Measurements from ENCODE around the gene SPATA31C1.
"Not testable (repeated sequence)": the region's sequence is repeated elsewhere in the genome, so short reads cannot be mapped to it uniquely, and the experiment has no call there.

Gene SPATA31C1

GRCh38 chr9:87887661-87888480, 29.9 kb upstream of the SPATA31C1 start:
- no peak for DNase-seq

GRCh38 chr9:87888501-87888900, 29.3 kb upstream of the SPATA31C1 start:
- DNase-seq = no peak

- no peak for DNase-seq
Measured at GRCh38 chr9:87889065-87889881, 28.5 kb upstream of the SPATA31C1 start.

- DNase-seq = no peak
Measured at GRCh38 chr9:87889882-87890252, 27.9 kb upstream of the SPATA31C1 start.

- DNase-seq = no peak
Measured at GRCh38 chr9:87890837-87891236, 26.9 kb upstream of the SPATA31C1 start.

- no peak for DNase-seq
Measured at GRCh38 chr9:87891754-87892153, 26.0 kb upstream of the SPATA31C1 start.

GRCh38 chr9:87892956-87893355, 24.8 kb upstream of the SPATA31C1 start:
- no peak for DNase-seq

DNA sequence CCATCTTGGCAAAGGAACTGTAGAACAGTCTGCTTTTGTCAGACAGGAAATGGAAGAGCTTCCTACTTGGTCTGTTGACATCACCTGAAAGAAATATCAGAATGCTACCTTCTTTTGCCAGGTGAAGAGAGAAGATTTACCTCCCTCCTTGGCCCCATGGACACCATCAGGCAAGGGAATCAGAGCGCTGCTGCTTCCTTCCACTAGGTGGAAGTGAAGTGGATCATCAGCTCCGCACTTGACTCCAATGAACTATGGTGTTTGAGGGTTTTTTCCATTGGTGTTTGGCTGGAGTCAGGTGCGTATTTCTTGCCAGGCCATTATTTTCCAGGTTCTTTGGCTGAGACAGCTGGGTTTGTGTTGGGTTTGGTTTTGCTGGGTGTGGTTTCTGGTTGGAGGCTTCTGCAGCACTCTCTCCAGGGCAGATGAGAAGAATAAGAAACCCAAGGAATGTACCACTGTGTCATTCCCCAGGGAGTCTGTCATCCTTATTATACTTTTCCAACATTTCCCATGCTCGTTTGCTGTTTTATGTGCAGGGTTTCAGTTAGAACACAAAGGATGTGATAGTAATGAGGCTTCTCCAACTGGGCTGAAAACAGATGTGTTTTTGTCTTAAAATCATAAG, 22.6 kb upstream of the SPATA31C1 start:
- DNase-seq = no peak

DNA sequence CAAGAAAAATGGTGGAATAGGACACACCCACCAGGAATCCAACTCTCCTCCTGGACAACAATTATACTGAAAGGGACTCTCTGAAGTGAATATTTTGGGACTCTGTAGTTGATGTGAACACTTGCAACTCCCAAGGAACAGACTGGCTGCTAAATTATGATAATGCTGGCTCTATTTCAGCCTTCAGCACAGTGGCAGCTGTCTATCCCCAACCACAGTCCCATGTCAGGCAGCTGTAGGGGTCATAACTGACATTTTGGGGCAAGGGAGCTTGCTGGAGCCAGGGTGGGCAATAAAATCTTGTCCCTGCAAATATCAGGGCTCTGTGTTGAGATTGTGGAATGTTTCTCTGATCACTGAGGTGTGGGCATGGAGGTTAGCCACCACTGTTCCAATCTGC, 20.9 kb upstream of the SPATA31C1 start:
- no peak for DNase-seq

DNA sequence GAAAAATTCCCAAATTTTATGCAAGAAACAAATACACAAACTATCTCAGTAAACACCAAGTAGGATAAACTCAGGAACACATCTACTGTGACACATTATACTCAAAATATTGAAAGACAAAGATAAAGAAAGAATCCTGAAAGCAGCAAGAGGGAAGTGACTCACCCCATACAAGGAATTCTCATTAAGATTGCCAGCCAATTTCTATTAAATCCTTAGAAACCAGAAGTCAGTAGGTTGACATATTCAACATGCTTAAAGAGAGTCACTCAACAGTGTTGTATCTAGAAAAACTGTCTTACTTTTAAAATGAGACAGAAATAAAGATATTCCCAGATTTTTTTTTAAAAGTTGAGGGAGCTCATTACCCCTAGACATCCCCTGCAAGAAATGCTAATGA, 19.6 kb upstream of the SPATA31C1 start:
- no peak for DNase-seq

- not testable (repeated sequence) for DNase-seq
Measured at GRCh38 chr9:87902371-87902770, 15.4 kb upstream of the SPATA31C1 start.

GRCh38 chr9:87909310-87910041, 8.3 kb upstream of the SPATA31C1 start:
- no peak for DNase-seq

GRCh38 chr9:87910821-87911220, 6.9 kb upstream of the SPATA31C1 start:
- DNase-seq = no peak

DNA sequence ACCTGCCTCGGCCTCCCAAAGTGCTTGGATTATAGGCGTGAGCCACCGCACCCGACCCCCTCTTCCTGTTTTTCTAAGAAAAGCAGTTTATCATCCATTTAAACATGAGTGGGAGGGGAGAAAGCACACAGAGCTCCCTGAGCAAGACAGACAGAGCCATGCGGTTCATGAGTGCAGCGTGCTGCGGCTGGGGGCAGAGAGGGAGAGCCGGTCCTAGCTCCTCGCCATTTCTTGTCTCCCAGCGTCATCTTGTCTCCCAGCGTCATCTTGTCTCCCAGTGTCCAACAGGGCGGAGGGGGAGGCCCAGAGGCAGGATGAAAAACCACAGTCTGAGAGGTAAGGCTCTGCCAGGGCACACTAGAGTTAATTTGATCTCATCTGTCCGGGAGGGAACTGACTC, 1.3 kb downstream of the SPATA31C1 start:
- not testable (repeated sequence) for DNase-seq

DNA sequence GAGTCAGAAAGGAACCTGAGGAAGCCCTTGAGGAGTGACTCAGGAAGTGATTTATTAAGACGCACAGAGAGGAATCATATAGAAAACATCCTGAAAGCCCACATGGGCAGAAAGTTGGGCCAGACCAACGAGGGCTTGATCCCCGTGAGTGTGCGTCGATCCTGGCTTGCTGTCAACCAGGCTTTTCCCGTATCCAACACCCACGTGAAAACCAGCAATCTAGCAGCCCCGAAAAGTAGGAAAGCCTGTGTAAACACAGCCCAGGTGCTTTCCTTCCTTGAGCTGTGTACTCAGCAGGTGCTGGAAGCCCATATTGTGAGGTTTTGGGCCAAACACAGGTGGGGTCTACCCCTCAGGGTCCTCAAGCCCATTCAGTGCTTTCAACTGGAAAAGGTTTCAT, 3.8 kb downstream of the SPATA31C1 start:
- DNase-seq = not testable (repeated sequence)

GRCh38 chr9:87923012-87923411, 5.2 kb downstream of the SPATA31C1 start:
- not testable (repeated sequence) for DNase-seq

DNA sequence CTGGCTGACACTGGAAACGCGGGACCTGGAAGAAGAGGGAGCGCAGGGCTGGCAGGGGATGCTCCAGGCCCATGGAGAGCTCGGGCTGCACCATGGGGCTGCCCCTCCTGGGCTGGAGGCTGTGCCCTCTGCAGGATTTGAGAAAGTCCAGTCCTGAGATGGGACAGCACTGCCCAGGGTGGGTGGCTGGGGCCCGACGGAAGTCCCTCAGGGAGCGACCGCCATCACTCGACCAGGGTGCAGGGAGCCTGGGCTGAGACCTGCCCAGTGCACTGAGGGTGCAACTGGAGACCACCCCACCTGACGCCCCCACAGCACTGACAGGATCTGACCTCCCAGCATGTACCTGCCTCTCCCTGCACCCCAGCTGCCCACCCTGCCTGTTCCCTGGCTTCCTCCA, 7.1 kb downstream of the SPATA31C1 start:
- DNase-seq = not testable (repeated sequence)

DNA sequence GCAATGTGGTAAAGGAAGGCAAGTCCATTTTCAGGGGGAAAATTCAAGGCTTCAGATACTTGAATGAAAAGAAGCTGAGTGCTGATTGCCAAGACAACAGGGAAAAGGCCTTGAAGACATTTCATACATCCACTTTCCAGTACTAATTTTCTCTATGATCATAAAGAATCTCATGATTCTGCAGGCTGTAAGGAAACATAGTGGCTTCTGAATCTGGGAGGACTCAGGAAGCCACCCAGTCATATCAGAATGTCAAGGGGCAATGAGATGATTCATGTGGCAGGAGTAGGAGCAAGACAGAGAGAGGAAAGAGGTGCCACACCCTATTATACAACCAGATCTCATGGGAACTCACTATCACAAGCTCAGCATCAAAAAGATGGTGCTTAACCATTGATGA, 11.4 kb downstream of the SPATA31C1 start:
- not testable (repeated sequence) for DNase-seq

- not testable (repeated sequence) for DNase-seq
Measured at GRCh38 chr9:87934444-87934843, 16.7 kb downstream of the SPATA31C1 start.

GRCh38 chr9:87937352-87937751, 19.6 kb downstream of the SPATA31C1 start:
- not testable (repeated sequence) for DNase-seq

GRCh38 chr9:87937918-87938317, 20.2 kb downstream of the SPATA31C1 start:
- DNase-seq = not testable (repeated sequence)

- DNase-seq = not testable (repeated sequence)
Measured at GRCh38 chr9:87938336-87938735, 20.6 kb downstream of the SPATA31C1 start.

DNA sequence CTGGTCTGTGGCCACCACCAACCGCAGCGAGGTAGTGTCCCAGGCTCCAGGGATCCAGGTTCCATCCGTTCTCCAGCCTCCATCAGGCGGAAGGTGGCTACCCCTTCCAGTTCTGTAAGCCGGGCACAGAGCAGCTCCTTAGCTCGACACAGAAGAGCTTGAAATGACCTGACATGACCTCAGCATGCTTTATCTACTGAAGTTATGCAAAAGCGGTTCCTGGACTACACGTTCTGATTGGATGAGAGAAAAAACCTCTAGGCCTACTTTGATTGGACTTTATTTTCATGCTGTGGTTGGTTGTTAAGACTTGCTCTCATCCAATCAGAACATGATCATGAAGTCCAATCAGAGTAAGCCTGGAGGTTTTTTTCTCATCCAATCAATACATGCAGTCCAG, 21.3 kb downstream of the SPATA31C1 start:
- DNase-seq = not testable (repeated sequence)
